ENCODE data around the gene PNMA6E. TPM values are rescaled to one million over a fixed set of nuclear protein-coding genes. Genes with fewer than 3 reads are reported as not detected.

The PNMA6E gene

Small RNA genes within 50 kb of the gene (small RNA-seq; reads per million reads assigned to genes)
- not detected for gene AC152007.1 (ENCODE audit: insufficient read depth)
- not detected for gene RN7SL667P (ENCODE audit: insufficient read depth)

All from neuronal stem cell (in vitro differentiated cells).